SK-N-SH (cell line): ENCODE results near the gene CTLA4. TPM values are rescaled to one million over a fixed set of nuclear protein-coding genes. Genes with fewer than 3 reads are reported as not detected.

Source experiments
- CTCF ChIA-PET: fragments of 300-600, 350-600 bp; formaldehyde crosslinking; extraction: SDS; loops from one replicate; lab custom pipeline; 2021; lab: Yijun Ruan, JAX
- POLR2A ChIA-PET: fragments of 350-600 bp; sonication (Branson Sonifier 250); formaldehyde crosslinking; extraction: SDS; loops from one replicate; lab custom pipeline; 2020; ENCODE audit warnings: antibody characterized with exemption, inconsistent platforms; lab: Yijun Ruan, JAX
- DNase-seq: peaks from one replicate; pipeline ENCODE4 v3.0.0; 2012
- H2AFZ ChIP-seq: fragments of 200-600 bp; sonication (generic); 2 replicates; pipeline ENCODE4 v1.8.1; 2016; ENCODE audit warnings: antibody characterized with exemption, mild to moderate bottlenecking, low read depth
- H3F3A ChIP-seq: fragments of 200-600 bp; sonication (generic); replicated peaks from 2 replicates; pipeline ENCODE3; 2016; ENCODE audit warnings: antibody characterized with exemption, mild to moderate bottlenecking; ENCODE audit not compliant: insufficient read depth
- H3K27ac ChIP-seq, 2 experiments: fragments of 200-500 bp in 1 of 2; fragments of 200-600 bp in 1 of 2; sonication (Bioruptor generic) in 1 of 2; sonication (generic), shearing (Covaris generic) in 1 of 2; 2 replicates each; pipeline versions ENCODE4 v1.5.1 to v1.6.1; 2014 to 2016; ENCODE audit warnings: low read depth in 2 of 2, inconsistent platforms in 1 of 2, low read length in 1 of 2, mild to moderate bottlenecking in 1 of 2, mixed read lengths in 1 of 2
- H3K27me3 ChIP-seq: fragments of 200-600 bp; sonication (generic), shearing (Covaris generic); 2 replicates; pipeline ENCODE4 v1.6.1; 2016; ENCODE audit warnings: mixed run types; ENCODE audit not compliant: insufficient read depth
- H3K36me3 ChIP-seq, 2 experiments: fragments of 200-500 bp in 1 of 2; fragments of 200-600 bp in 1 of 2; sonication (Bioruptor generic) in 1 of 2; sonication (generic) in 1 of 2; replicated peaks in 1 of 2; 2 replicates each; pipeline versions ENCODE3 to v1.5.1; 2014 to 2016; ENCODE audit warnings: low read length in 1 of 2, mild to moderate bottlenecking in 1 of 2; ENCODE audit not compliant: insufficient read depth in 2 of 2, control insufficient read depth in 1 of 2
- H3K4me1 ChIP-seq, 2 experiments: fragments of 200-500 bp in 1 of 2; fragments of 200-600 bp in 1 of 2; sonication (Bioruptor generic) in 1 of 2; sonication (generic), shearing (Covaris generic) in 1 of 2; 2 replicates each; pipeline versions ENCODE4 v1.5.1 to v1.6.1; 2014 to 2016; ENCODE audit warnings: low read depth in 1 of 2, low read length in 1 of 2, mixed run types in 1 of 2; ENCODE audit not compliant: insufficient read depth in 2 of 2, control insufficient read depth in 1 of 2
- H3K4me2 ChIP-seq: fragments of 200-600 bp; sonication (generic), shearing (Covaris generic); 2 replicates; pipeline ENCODE4 v1.6.1; 2017; ENCODE audit warnings: mixed run types
- H3K4me3 ChIP-seq, 2 experiments: fragments of 200-500 bp in 1 of 2; fragments of 200-600 bp in 1 of 2; sonication (Bioruptor generic) in 1 of 2; sonication (generic), shearing (Covaris generic) in 1 of 2; 2 replicates each; pipeline versions ENCODE4 v1.5.1 to v1.8.1; 2014 to 2016; ENCODE audit warnings: low read depth in 2 of 2, inconsistent platforms in 1 of 2, low read length in 1 of 2, mild to moderate bottlenecking in 1 of 2, mixed read lengths in 1 of 2, moderate library complexity in 1 of 2
- H3K79me2 ChIP-seq: fragments of 200-600 bp; sonication (generic); 2 replicates; pipeline ENCODE4 v1.8.1; 2017; ENCODE audit warnings: mild to moderate bottlenecking; ENCODE audit not compliant: insufficient read depth
- H3K9ac ChIP-seq: fragments of 200-600 bp; sonication (generic); 2 replicates; pipeline ENCODE4 v1.6.1; 2017; ENCODE audit warnings: mixed run types
- H3K9me2 ChIP-seq: fragments of 200-600 bp; sonication (generic); 2 replicates; pipeline ENCODE4 v1.6.1; 2017; ENCODE audit warnings: mixed run types
- H3K9me3 ChIP-seq: fragments of 200-600 bp; sonication (generic); 2 replicates; pipeline ENCODE4 v1.6.1; 2017; ENCODE audit warnings: mixed run types, mild to moderate bottlenecking, moderate library complexity
- H4K20me1 ChIP-seq: fragments of 200-600 bp; sonication (generic); 2 replicates; pipeline ENCODE4 v1.6.1; 2017; ENCODE audit warnings: mild to moderate bottlenecking, mixed run types; ENCODE audit not compliant: insufficient read depth
- CHD2 ChIP-seq: fragments of 150-350 bp; IDR thresholded peaks from 2 replicates; pipeline ENCODE4 v1.6.1; 2018; ENCODE audit warnings: low read length; ENCODE audit not compliant: partially characterized antibody
- ELF1 ChIP-seq: IDR thresholded peaks from 2 replicates; pipeline ENCODE4 v1.4.0; 2012
- EZH2phosphoT487 ChIP-seq: fragments of 200-600 bp; sonication (generic); IDR thresholded peaks from 2 replicates; pipeline ENCODE4 v1.6.1; 2017; ENCODE audit warnings: low read depth, mixed run types, mild to moderate bottlenecking, antibody characterized with exemption, moderate library complexity, borderline replicate concordance
- FOSL2 ChIP-seq: IDR thresholded peaks from 2 replicates; pipeline ENCODE4 v1.4.0; 2012; ENCODE audit warnings: low read depth, mild to moderate bottlenecking, moderate library complexity, borderline replicate concordance
- FOXJ3 ChIP-seq: sonication (generic); formaldehyde crosslinking; IDR thresholded peaks from 2 replicates; pipeline ENCODE4 v1.5.1; 2020; ENCODE audit warnings: mild to moderate bottlenecking, missing genetic modification reagents
- GABPA ChIP-seq: IDR thresholded peaks from 2 replicates; pipeline ENCODE4 v1.4.0; 2012; ENCODE audit warnings: low read depth, mild to moderate bottlenecking
- JUND ChIP-seq: IDR thresholded peaks from 2 replicates; pipeline ENCODE4 v1.4.0; 2012
- MEF2A ChIP-seq: IDR thresholded peaks from 2 replicates; pipeline ENCODE4 v1.4.0; 2012; ENCODE audit warnings: low read depth, borderline replicate concordance
- MXI1 ChIP-seq: IDR thresholded peaks from 2 replicates; pipeline ENCODE4 v1.6.1; 2012; ENCODE audit warnings: mild to moderate bottlenecking, low read depth, low read length, improper control_type of control experiment
- NFIC ChIP-seq: IDR thresholded peaks from 2 replicates; pipeline ENCODE4 v1.4.0; 2012; ENCODE audit warnings: borderline replicate concordance
- POLR2AphosphoS5 ChIP-seq: IDR thresholded peaks from 2 replicates; pipeline ENCODE4 v1.6.1; 2012; ENCODE audit warnings: low read depth, low read length
- RCOR1 ChIP-seq: fragments of 150-350 bp; IDR thresholded peaks from 2 replicates; pipeline ENCODE4 v1.6.1; 2017; ENCODE audit warnings: antibody characterized with exemption, low read length
- RFX5 ChIP-seq: IDR thresholded peaks from 2 replicates; pipeline ENCODE4 v1.6.1; 2012; ENCODE audit warnings: mild to moderate bottlenecking, improper control_type of control experiment, low read length
- RXRA ChIP-seq: IDR thresholded peaks from 2 replicates; pipeline ENCODE4 v1.4.0; 2012; ENCODE audit warnings: low read depth, mild to moderate bottlenecking, borderline replicate concordance
- SMC3 ChIP-seq: IDR thresholded peaks from 2 replicates; pipeline ENCODE4 v1.6.1; 2012; ENCODE audit warnings: low read depth, low read length, improper control_type of control experiment
- TCF12 ChIP-seq: IDR thresholded peaks from 2 replicates; pipeline ENCODE4 v1.4.0; 2012
- TEAD4 ChIP-seq: IDR thresholded peaks from 2 replicates; pipeline ENCODE4 v1.4.0; 2012; ENCODE audit warnings: mild to moderate bottlenecking, borderline replicate concordance; ENCODE audit not compliant: insufficient read depth
- WGBS: methylation state at CpG from one replicate; pipeline ENCODE4 v1.1.6; 2017; ENCODE audit warnings: low lambda C conversion rate; 5-methylcytosine and 5-hydroxymethylcytosine counted together
- polyA plus RNA-seq, 3 experiments: library from polyadenylated mRNA; depleted of rRNA; stranded (reverse); fragments of >200 nt; gene quantifications; 2 replicates each; pipeline ENCODE4 v1.2.3, GENCODE V29; 2012
- TF ChIP-seq, protein P1 (sequence below): IDR thresholded peaks from 2 replicates; pipeline ENCODE4 v1.4.0; 2012; ENCODE audit warnings: low read depth
- TF ChIP-seq, protein P2 (sequence below): fragments of 150-350 bp; IDR thresholded peaks from 2 replicates; pipeline ENCODE4 v1.6.1; 2017; ENCODE audit warnings: antibody characterized with exemption, low read length, low read depth, borderline replicate concordance
- TF ChIP-seq, protein P3 (sequence below): IDR thresholded peaks from 2 replicates; pipeline ENCODE4 v1.4.0; 2012; ENCODE audit warnings: low read depth, borderline replicate concordance
- TF ChIP-seq, protein P4 (sequence below): fragments of 200-600 bp; sonication (generic); IDR thresholded peaks from 2 replicates; pipeline ENCODE4 v1.6.1; 2017; ENCODE audit warnings: antibody characterized with exemption, mild to moderate bottlenecking, moderate library complexity

CTLA4 gene
- polyA plus RNA-seq, 1 of the 3 experiments (the other 2 are of a cell fraction) = not detected

DNA sequence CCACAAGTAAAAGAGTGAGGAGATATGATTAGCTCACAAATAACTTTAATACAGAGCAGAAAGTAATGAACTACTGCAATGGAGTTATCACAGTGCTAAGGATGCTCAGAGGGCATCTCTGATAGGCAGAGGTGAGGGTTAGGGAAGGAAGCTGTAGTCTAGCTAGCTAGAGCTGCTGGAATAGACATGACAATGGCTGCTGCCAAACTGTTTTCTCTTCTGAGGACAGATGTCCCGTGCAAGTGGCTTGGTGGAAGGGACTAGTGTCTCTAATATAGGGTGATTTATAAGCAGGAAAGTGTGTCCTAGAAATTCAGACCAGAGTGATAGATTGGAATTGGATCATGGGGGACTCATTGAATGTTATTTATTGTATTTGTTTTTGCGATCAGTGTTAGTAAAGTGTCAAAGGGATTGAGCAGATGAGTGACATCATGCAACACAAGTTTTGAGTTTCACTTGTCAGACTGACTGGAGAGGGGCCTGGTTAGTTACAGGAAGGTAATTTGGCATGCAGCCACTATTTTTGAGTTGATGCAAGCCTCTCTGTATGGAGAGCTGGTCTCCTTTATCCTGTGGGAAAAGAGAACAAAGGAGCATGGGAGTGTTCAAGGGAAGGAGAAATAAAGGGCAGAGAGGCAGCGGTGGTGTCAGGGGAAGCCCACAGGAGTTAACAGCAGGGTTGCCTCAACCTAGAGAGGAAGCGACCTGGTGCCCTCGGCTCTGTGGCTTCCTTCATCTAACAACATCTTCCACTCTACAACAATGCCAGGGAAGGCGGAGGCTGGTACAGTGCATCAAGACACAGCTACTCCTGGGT lies 1.9 kb downstream of the CTLA4 start:
- Histone ChIP-seq H3K4me2 (no peak overlapping the region), H3K4me3 (no peak overlapping the region), H3K27me3 (peaks cover 15% of the 10 kb centered on the region; the same call in 1 of the 2 replicates), H2AFZ (0 out of 2 replicates have a peak overlapping the region, but pooled peaks have one; percentile 35), H3K79me2 (no peaks in the 10 kb centered on the region), H3F3A (no peaks in the 10 kb centered on the region), H4K20me1 (no peaks in the 10 kb centered on the region), H3K36me3 (no peaks in the 10 kb centered on the region), H3K9ac (no peak overlapping the region), H3K9me2 (no peaks in the 10 kb centered on the region), H3K4me1 (no peaks in the 10 kb centered on the region)
- POLR2A ChIA-PET = no interaction called here
- WGBS = 48% methylated on average over 6 of the region's 6 CpGs
- DNase-seq = no peak
- no peak for TF ChIP-seq POLR2AphosphoS5
- TF ChIP-seq MXI1 = no peak
- TF ChIP-seq ELF1 = no peak
- no peak for TF ChIP-seq RFX5
- TF ChIP-seq GABPA = no peak
- TF ChIP-seq, protein P1, sequence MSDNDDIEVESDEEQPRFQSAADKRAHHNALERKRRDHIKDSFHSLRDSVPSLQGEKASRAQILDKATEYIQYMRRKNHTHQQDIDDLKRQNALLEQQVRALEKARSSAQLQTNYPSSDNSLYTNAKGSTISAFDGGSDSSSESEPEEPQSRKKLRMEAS = no peak
- TF ChIP-seq CHD2 = no peak
- no peak for TF ChIP-seq MEF2A
- TF ChIP-seq, protein P2, sequence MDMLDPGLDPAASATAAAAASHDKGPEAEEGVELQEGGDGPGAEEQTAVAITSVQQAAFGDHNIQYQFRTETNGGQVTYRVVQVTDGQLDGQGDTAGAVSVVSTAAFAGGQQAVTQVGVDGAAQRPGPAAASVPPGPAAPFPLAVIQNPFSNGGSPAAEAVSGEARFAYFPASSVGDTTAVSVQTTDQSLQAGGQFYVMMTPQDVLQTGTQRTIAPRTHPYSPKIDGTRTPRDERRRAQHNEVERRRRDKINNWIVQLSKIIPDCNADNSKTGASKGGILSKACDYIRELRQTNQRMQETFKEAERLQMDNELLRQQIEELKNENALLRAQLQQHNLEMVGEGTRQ = no peak
- no peak for TF ChIP-seq RCOR1
- no peak for TF ChIP-seq JUND
- TF ChIP-seq NFIC = no peak
- no peak for TF ChIP-seq TEAD4
- no peak for TF ChIP-seq FOSL2
- TF ChIP-seq, protein P3, sequence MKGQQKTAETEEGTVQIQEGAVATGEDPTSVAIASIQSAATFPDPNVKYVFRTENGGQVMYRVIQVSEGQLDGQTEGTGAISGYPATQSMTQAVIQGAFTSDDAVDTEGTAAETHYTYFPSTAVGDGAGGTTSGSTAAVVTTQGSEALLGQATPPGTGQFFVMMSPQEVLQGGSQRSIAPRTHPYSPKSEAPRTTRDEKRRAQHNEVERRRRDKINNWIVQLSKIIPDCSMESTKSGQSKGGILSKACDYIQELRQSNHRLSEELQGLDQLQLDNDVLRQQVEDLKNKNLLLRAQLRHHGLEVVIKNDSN = no peak
- TF ChIP-seq FOXJ3 (CRISPR knock-in tag) = no peak
- TF ChIP-seq, all 33 proteins: peak for 0
- Histone ChIP-seq H3K9me3 (no peaks in the 10 kb centered on the region), H3K27ac (no peak overlapping the region)
- CTCF ChIA-PET = interaction anchor here (0.9 to 1.3 kb wide), 2 partner anchors 12 to 54 kb away, joined by 3 to 4 read pairs; no protein-coding TSS in a partner anchor

DNA sequence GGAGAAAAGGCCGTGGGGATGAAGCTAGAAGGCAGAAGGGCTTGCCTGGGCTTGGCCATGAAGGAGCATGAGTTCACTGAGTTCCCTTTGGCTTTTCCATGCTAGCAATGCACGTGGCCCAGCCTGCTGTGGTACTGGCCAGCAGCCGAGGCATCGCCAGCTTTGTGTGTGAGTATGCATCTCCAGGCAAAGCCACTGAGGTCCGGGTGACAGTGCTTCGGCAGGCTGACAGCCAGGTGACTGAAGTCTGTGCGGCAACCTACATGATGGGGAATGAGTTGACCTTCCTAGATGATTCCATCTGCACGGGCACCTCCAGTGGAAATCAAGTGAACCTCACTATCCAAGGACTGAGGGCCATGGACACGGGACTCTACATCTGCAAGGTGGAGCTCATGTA lies 2.9 kb downstream of the CTLA4 start:
- POLR2A ChIA-PET = no interaction called here

More for the DNA sequence above, 2.9 kb downstream of the CTLA4 start:
- H3F3A ChIP-seq = no peaks in the 10 kb centered on the region
- H3K9me2 ChIP-seq = no peaks in the 10 kb centered on the region
- no peak overlapping the region for H3K4me2 ChIP-seq
- 33% methylated on average over 3 of the region's 9 CpGs for WGBS
- H4K20me1 ChIP-seq = no peaks in the 10 kb centered on the region
- no peak overlapping the region for H2AFZ ChIP-seq
- H3K79me2 ChIP-seq = no peaks in the 10 kb centered on the region
- no peak for TF ChIP-seq JUND
- no peak for TF ChIP-seq RCOR1
- TF ChIP-seq SMC3 = no peak
- no peak for TF ChIP-seq RXRA
- TF ChIP-seq, protein P1 = no peak
- TF ChIP-seq RFX5 = no peak
- TF ChIP-seq GABPA = no peak
- no peak for TF ChIP-seq EZH2phosphoT487
- TF ChIP-seq TCF12 = no peak
- TF ChIP-seq, protein P4, sequence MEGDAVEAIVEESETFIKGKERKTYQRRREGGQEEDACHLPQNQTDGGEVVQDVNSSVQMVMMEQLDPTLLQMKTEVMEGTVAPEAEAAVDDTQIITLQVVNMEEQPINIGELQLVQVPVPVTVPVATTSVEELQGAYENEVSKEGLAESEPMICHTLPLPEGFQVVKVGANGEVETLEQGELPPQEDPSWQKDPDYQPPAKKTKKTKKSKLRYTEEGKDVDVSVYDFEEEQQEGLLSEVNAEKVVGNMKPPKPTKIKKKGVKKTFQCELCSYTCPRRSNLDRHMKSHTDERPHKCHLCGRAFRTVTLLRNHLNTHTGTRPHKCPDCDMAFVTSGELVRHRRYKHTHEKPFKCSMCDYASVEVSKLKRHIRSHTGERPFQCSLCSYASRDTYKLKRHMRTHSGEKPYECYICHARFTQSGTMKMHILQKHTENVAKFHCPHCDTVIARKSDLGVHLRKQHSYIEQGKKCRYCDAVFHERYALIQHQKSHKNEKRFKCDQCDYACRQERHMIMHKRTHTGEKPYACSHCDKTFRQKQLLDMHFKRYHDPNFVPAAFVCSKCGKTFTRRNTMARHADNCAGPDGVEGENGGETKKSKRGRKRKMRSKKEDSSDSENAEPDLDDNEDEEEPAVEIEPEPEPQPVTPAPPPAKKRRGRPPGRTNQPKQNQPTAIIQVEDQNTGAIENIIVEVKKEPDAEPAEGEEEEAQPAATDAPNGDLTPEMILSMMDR = no peak
- TF ChIP-seq, all 33 proteins: peak for 0
- peaks cover 15% of the 10 kb centered on the region; the same call in 1 of the 2 replicates for H3K27me3 ChIP-seq
- no peak for DNase-seq
- no peaks in the 10 kb centered on the region for H3K9me3 ChIP-seq
- no peak overlapping the region for H3K9ac ChIP-seq
- no peaks in the 10 kb centered on the region for H3K4me1 ChIP-seq
- H3K27ac ChIP-seq = no peak overlapping the region
- H3K4me3 ChIP-seq = no peak overlapping the region
- CTCF ChIA-PET = interaction anchor here (0.9 to 1.3 kb wide), 2 partner anchors 13 to 55 kb away, joined by 3 to 4 read pairs; no protein-coding TSS in a partner anchor
- H3K36me3 ChIP-seq = no peaks in the 10 kb centered on the region
